ENCODE data around the gene CEACAM4.

DNA sequence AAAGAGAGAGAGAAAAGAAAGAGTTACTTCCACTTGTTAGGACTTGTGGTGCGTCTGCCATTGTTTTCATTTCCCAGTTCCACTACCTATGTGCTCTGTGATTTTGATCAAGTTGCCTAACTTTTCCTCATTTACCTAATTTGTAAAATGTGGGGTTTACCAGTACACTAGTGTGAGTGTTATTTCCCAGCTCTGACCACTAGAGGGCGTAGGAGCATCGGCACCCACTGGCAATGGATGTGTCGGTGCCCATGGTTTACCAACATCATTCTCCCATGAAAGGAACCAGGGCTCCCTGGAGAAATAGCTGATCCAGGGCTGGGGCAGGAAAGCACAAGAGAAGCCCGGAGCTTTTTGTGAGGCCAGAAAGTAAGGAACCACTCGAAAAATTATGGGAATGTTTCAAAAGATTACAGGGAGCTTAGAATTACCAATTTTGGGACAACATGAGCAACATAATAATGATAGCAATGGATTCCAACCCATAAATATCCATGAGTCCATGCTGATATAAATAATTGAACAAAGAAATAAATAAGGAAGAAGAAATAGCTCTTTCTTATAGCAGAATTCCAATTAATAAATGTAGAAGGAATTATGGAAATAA lies 15.1 kb upstream of the CEACAM4 start:
- TF ChIP-seq, protein P1, sequence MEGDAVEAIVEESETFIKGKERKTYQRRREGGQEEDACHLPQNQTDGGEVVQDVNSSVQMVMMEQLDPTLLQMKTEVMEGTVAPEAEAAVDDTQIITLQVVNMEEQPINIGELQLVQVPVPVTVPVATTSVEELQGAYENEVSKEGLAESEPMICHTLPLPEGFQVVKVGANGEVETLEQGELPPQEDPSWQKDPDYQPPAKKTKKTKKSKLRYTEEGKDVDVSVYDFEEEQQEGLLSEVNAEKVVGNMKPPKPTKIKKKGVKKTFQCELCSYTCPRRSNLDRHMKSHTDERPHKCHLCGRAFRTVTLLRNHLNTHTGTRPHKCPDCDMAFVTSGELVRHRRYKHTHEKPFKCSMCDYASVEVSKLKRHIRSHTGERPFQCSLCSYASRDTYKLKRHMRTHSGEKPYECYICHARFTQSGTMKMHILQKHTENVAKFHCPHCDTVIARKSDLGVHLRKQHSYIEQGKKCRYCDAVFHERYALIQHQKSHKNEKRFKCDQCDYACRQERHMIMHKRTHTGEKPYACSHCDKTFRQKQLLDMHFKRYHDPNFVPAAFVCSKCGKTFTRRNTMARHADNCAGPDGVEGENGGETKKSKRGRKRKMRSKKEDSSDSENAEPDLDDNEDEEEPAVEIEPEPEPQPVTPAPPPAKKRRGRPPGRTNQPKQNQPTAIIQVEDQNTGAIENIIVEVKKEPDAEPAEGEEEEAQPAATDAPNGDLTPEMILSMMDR (IDR thresholded peaks at IDR 0.05) = peak; percentile 98
- no peak for TF ChIP-seq EZH2 (IDR thresholded peaks at IDR 0.05; ENCODE audit: borderline replicate concordance, insufficient read depth, low read depth, low read length, poor library complexity, severe bottlenecking)

Data from B cell (primary cell).